ENCODE measurements around the gene CPSF7. TPM values are rescaled to one million over a fixed set of nuclear protein-coding genes. Genes with fewer than 3 reads are reported as not detected.

Gene CPSF7
- total and polyA plus RNA-seq, 2 donors (not counting 1 experiment from before 2014, with no cell fraction given): 74.7 to 167 TPM

DNA sequence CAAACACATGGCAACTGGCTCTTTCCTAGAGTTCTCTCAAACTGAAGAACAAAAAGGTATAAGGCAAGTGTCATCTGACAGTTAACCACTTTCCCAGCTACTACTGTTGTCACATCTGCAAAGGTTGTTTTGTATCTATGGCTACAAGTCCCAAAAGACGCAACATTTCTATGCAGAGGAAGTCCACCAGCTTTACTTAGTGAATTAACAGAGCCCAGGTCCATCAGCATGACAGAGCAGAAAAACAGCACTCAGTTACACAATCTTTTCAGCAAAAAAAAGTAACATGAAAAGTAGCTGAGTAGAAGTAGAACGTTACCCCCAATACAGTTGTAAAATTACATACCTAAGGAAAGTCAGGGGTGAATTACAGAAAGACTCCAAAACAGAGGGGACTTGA is 12.1 kb downstream of the CPSF7 start:
- ChIA-PET POLR2A (no interaction called here), CTCF (interaction anchor here (1.2 to 2.3 kb wide), 2 partner anchors 18 to 587 kb away, joined by 4 to 8 read pairs; no protein-coding TSS in a partner anchor)
- Histone ChIP-seq H3K4me1 (ENCODE audit: control insufficient read depth in 2 of 2, insufficient read depth in 2 of 2, low read length in 2 of 2) (no peaks in the 10 kb centered on the region), H3K27me3 (replicated peaks in 1 of 4; ENCODE audit: control extremely low read depth in 1 of 4, control insufficient read depth in 3 of 4, insufficient read depth in 4 of 4, low read length in 3 of 4) (no peaks in the 10 kb centered on the region), H2AFZ (ENCODE audit: insufficient read depth, low read depth, low read length, poor library complexity, severe bottlenecking) (no peak overlapping the region), H3K9ac (ENCODE audit: low read length) (no peak overlapping the region), H3K4me2 (replicated peaks; ENCODE audit: low read depth, low read length, poor library complexity, severe bottlenecking) (no peak overlapping the region), H3K27ac (ENCODE audit: low read length in 2 of 2) (no peak overlapping the region), H3K36me3 (replicated peaks in 1 of 2; ENCODE audit: control extremely low read depth in 1 of 2, control insufficient read depth in 1 of 2, extremely low read depth in 1 of 2, insufficient read depth in 2 of 2, low read length in 1 of 2) (peaks cover 8 to 92% of the 10 kb centered on the region in 2 experiments), H3K4me3 (ENCODE audit: control extremely low read depth in 1 of 5, extremely low read depth in 1 of 5, insufficient read depth in 1 of 5, low read depth in 2 of 5, low read length in 4 of 5) (no peak overlapping the region), H4K20me1 (ENCODE audit: control insufficient read depth, insufficient read depth, low read length, poor library complexity, severe bottlenecking) (peaks cover 66% of the 10 kb centered on the region), H3K79me2 (ENCODE audit: control insufficient read depth, insufficient read depth, low read length) (peaks cover 69% of the 10 kb centered on the region), H3K9me3 (ENCODE audit: control extremely low read depth in 1 of 3, control insufficient read depth in 2 of 3, insufficient read depth in 1 of 3, low read length in 2 of 3) (no peaks in the 10 kb centered on the region)
- no peaks in the 10 kb centered on the region for H3K27me3 Mint-ChIP-seq
- TF ChIP-seq EZH2 (IDR thresholded peaks at IDR 0.05; ENCODE audit: borderline replicate concordance, insufficient read depth, low read depth, low read length, poor library complexity, severe bottlenecking): no peak
- TF ChIP-seq, protein P1, sequence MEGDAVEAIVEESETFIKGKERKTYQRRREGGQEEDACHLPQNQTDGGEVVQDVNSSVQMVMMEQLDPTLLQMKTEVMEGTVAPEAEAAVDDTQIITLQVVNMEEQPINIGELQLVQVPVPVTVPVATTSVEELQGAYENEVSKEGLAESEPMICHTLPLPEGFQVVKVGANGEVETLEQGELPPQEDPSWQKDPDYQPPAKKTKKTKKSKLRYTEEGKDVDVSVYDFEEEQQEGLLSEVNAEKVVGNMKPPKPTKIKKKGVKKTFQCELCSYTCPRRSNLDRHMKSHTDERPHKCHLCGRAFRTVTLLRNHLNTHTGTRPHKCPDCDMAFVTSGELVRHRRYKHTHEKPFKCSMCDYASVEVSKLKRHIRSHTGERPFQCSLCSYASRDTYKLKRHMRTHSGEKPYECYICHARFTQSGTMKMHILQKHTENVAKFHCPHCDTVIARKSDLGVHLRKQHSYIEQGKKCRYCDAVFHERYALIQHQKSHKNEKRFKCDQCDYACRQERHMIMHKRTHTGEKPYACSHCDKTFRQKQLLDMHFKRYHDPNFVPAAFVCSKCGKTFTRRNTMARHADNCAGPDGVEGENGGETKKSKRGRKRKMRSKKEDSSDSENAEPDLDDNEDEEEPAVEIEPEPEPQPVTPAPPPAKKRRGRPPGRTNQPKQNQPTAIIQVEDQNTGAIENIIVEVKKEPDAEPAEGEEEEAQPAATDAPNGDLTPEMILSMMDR (IDR thresholded peaks at IDR 0.05): no peak
- H3K9me3 Mint-ChIP-seq (ENCODE audit: insufficient read depth): no peaks in the 10 kb centered on the region
- ATAC-seq (ENCODE audit: low read depth): no peak
- no peak overlapping the region for H3K27ac Mint-ChIP-seq
- intact Hi-C loops (cut with micrococcal nuclease): no loop called here
- DNase-seq: no peak
- no CpG with 5 or more reads among the region's 2 CpGs for WGBS (ENCODE audit: insufficient coverage)
- peaks cover 9% of the 10 kb centered on the region for H3K4me1 Mint-ChIP-seq
- H3K4me3 Mint-ChIP-seq: no peak overlapping the region

DNA sequence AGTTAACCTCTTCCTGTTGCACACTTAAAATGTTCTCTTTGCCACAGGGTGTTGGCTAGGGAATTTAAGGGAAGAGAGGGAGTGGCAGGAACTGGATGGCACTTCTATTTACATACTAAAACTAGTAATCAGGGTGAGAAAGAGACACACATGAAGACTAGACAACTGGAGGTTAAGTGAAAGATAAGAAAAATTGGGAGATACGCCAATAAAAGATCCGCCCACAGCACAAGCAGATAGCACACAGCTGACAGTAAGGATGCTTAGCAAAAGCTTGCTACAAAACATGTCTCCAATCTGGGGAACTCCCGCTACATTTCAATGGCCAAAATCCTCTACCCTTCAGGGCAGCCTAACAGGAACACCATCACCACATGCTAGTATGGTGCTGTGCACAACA is 12.8 kb downstream of the CPSF7 start:
- ATAC-seq (ENCODE audit: low read depth): no peak
- Histone ChIP-seq H3K79me2 (ENCODE audit: control insufficient read depth, insufficient read depth, low read length) (peaks cover 62% of the 10 kb centered on the region), H3K36me3 (replicated peaks in 1 of 2; ENCODE audit: control extremely low read depth in 1 of 2, control insufficient read depth in 1 of 2, extremely low read depth in 1 of 2, insufficient read depth in 2 of 2, low read length in 1 of 2) (peaks cover 8 to 96% of the 10 kb centered on the region in 2 experiments), H3K4me3 (ENCODE audit: control extremely low read depth in 1 of 5, extremely low read depth in 1 of 5, insufficient read depth in 1 of 5, low read depth in 2 of 5, low read length in 4 of 5) (no peak overlapping the region), H3K27me3 (replicated peaks in 1 of 4; ENCODE audit: control extremely low read depth in 1 of 4, control insufficient read depth in 3 of 4, insufficient read depth in 4 of 4, low read length in 3 of 4) (no peaks in the 10 kb centered on the region), H2AFZ (ENCODE audit: insufficient read depth, low read depth, low read length, poor library complexity, severe bottlenecking) (no peak overlapping the region), H3K4me2 (replicated peaks; ENCODE audit: low read depth, low read length, poor library complexity, severe bottlenecking) (no peak overlapping the region), H3K9ac (ENCODE audit: low read length) (no peak overlapping the region), H4K20me1 (ENCODE audit: control insufficient read depth, insufficient read depth, low read length, poor library complexity, severe bottlenecking) (peaks cover 66% of the 10 kb centered on the region), H3K9me3 (ENCODE audit: control extremely low read depth in 1 of 3, control insufficient read depth in 2 of 3, insufficient read depth in 1 of 3, low read length in 2 of 3) (no peaks in the 10 kb centered on the region), H3K4me1 (ENCODE audit: control insufficient read depth in 2 of 2, insufficient read depth in 2 of 2, low read length in 2 of 2) (no peaks in the 10 kb centered on the region), H3K27ac (ENCODE audit: low read length in 2 of 2) (no peak overlapping the region)
- DNase-seq: no peak
- H3K27ac Mint-ChIP-seq: no peak overlapping the region
- H3K4me1 Mint-ChIP-seq: peaks cover 9% of the 10 kb centered on the region
- no peaks in the 10 kb centered on the region for H3K9me3 Mint-ChIP-seq (ENCODE audit: insufficient read depth)
- TF ChIP-seq, protein P1 (IDR thresholded peaks at IDR 0.05): no peak
- no peak for TF ChIP-seq EZH2 (IDR thresholded peaks at IDR 0.05; ENCODE audit: borderline replicate concordance, insufficient read depth, low read depth, low read length, poor library complexity, severe bottlenecking)
- intact Hi-C loops (cut with micrococcal nuclease): no loop called here
- 100% methylated on average over 3 of the region's 3 CpGs for WGBS (ENCODE audit: insufficient coverage)
- H3K27me3 Mint-ChIP-seq: no peaks in the 10 kb centered on the region
- H3K4me3 Mint-ChIP-seq: no peak overlapping the region
- CTCF ChIA-PET: interaction anchor here (1.2 to 2.3 kb wide), 2 partner anchors 19 to 586 kb away, joined by 4 to 8 read pairs; no protein-coding TSS in a partner anchor
- POLR2A ChIA-PET: no interaction called here
